BE2C (cell line): ENCODE results near the gene JPH3.

Source experiments
- DNase-seq: peaks from one replicate; pipeline ENCODE4 v3.0.0-alpha.2; 2020
- H3K27me3 ChIP-seq: fragments of 250-450 bp; sonication (Bioruptor Pico); 2 replicates; pipeline ENCODE4 v1.5.1; 2020; ENCODE audit warnings: mild to moderate bottlenecking
- H3K36me3 ChIP-seq: fragments of 250-450 bp; sonication (Bioruptor Pico); 2 replicates; pipeline ENCODE4 v1.5.1; 2020; ENCODE audit warnings: mild to moderate bottlenecking
- H3K4me1 ChIP-seq: fragments of 250-450 bp; sonication (Bioruptor Pico); 2 replicates; pipeline ENCODE4 v1.5.1; 2020
- H3K4me3 ChIP-seq: 2 replicates; pipeline ENCODE4 v1.5.1; 2011; ENCODE audit warnings: low read depth, low read length
- H3K9me3 ChIP-seq: fragments of 250-450 bp; sonication (Bioruptor Pico); 2 replicates; pipeline ENCODE4 v1.5.1; 2020
- TF ChIP-seq, protein P1 (sequence below): IDR thresholded peaks from 2 replicates; pipeline ENCODE4 v1.5.1; 2012; ENCODE audit warnings: mild to moderate bottlenecking, low read depth, low read length

The JPH3 gene

DNA sequence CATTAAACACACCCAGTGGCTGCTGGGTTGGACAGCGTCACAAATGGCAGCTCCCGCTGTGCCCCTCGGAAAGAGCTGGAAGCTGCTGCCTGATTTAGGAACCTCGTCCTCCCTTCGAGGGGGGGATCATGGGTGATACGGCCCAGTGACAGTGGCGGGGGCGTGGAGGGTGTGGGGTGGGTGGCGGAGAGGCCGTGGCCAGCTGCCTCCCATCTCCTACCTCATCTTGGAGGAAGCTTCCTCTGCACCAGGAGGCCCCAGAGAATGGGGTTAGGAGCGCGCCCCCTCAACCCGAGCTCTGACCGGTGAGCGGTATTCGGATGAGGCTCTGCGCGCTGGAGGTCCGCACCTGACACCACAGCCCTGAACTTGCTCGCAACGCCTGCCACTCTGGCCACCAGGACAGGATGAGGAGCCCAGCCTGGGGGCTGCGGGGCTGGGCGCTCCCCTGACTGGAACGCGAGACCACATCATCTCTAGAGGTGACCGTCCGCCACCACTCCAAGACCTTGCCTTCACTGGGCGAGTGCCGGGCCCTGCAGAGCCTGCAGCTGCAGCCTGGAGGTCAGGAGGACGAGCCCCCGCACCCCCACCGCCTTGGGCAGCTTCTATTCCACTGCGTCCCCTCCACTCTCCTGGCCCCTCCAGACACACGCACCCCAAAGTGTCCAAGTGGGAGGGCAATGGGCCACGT is 82.5 kb downstream of the JPH3 start:
- no peaks in the 10 kb centered on the region for H3K36me3 ChIP-seq
- TF ChIP-seq, protein P1, sequence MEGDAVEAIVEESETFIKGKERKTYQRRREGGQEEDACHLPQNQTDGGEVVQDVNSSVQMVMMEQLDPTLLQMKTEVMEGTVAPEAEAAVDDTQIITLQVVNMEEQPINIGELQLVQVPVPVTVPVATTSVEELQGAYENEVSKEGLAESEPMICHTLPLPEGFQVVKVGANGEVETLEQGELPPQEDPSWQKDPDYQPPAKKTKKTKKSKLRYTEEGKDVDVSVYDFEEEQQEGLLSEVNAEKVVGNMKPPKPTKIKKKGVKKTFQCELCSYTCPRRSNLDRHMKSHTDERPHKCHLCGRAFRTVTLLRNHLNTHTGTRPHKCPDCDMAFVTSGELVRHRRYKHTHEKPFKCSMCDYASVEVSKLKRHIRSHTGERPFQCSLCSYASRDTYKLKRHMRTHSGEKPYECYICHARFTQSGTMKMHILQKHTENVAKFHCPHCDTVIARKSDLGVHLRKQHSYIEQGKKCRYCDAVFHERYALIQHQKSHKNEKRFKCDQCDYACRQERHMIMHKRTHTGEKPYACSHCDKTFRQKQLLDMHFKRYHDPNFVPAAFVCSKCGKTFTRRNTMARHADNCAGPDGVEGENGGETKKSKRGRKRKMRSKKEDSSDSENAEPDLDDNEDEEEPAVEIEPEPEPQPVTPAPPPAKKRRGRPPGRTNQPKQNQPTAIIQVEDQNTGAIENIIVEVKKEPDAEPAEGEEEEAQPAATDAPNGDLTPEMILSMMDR: no peak
- H3K9me3 ChIP-seq: no peaks in the 10 kb centered on the region
- H3K4me3 ChIP-seq: no peak overlapping the region
- no peak for DNase-seq
- H3K27me3 ChIP-seq: no peaks in the 10 kb centered on the region
- no peaks in the 10 kb centered on the region for H3K4me1 ChIP-seq

DNA sequence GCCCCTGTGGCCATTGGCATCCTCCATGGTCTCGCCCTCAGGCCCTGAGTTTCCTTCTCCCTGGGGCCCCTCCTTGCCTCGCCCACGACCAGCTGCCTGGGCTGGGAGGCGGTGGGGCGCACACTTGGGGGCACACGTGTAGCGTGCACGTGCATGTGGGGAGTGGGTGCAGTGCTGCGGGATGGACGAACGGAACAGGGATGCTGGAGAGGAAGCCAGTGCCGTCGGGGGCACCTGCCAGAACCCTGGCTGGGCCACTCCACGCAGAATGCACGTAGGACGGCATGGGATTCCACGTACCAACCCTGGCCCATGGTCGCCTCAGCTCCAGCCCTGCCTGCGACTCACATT is 83.1 kb downstream of the JPH3 start:
- Histone ChIP-seq H3K4me3 (no peak overlapping the region), H3K36me3 (no peaks in the 10 kb centered on the region), H3K4me1 (no peaks in the 10 kb centered on the region), H3K9me3 (no peaks in the 10 kb centered on the region), H3K27me3 (no peaks in the 10 kb centered on the region)
- no peak for DNase-seq
- TF ChIP-seq, protein P1: no peak

DNA sequence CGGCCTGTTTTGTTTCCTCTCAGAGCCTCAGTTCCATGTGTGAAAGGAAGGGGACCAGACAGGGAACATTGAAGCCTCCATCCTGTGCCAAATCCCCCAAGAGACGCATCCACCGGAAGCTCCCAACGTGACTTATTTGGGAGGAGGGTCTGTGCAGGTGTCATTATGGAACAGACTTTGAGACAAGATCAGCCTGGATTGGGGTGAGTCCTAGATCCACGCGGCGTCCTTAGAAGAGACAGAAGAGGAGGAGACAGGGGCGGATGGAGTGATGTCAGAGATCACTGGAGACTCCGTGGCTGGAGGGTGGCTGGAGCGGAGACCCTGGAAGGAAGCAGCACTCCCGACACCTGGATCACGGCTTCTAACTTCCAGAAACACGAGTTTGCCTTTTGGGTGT is 83.5 kb downstream of the JPH3 start:
- no peaks in the 10 kb centered on the region for H3K9me3 ChIP-seq
- no peaks in the 10 kb centered on the region for H3K4me1 ChIP-seq
- TF ChIP-seq, protein P1: no peak
- no peaks in the 10 kb centered on the region for H3K36me3 ChIP-seq
- no peak for DNase-seq
- H3K4me3 ChIP-seq: no peak overlapping the region
- H3K27me3 ChIP-seq: no peaks in the 10 kb centered on the region

DNA sequence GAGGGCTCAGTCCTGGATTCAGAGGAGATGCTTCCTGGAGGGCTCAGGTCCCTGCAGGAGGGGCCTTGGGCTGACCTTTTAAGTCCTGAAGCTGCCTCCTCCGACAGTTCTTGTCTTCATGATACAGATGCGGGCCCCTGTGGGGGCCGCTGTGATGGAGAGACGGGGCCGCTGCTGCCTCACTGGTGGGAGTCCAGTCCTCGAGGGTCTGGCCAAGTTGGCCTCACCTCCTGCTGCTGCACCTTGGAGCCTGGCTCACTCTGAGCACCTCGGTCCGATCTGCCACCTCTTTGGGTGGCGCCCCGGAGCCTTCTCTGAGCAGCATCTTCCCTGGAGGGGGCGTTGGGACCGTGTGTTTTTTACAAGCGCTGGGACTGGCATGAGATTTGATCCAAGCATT is 84.4 kb downstream of the JPH3 start:
- TF ChIP-seq, protein P1: no peak
- no peaks in the 10 kb centered on the region for H3K4me1 ChIP-seq

DNA sequence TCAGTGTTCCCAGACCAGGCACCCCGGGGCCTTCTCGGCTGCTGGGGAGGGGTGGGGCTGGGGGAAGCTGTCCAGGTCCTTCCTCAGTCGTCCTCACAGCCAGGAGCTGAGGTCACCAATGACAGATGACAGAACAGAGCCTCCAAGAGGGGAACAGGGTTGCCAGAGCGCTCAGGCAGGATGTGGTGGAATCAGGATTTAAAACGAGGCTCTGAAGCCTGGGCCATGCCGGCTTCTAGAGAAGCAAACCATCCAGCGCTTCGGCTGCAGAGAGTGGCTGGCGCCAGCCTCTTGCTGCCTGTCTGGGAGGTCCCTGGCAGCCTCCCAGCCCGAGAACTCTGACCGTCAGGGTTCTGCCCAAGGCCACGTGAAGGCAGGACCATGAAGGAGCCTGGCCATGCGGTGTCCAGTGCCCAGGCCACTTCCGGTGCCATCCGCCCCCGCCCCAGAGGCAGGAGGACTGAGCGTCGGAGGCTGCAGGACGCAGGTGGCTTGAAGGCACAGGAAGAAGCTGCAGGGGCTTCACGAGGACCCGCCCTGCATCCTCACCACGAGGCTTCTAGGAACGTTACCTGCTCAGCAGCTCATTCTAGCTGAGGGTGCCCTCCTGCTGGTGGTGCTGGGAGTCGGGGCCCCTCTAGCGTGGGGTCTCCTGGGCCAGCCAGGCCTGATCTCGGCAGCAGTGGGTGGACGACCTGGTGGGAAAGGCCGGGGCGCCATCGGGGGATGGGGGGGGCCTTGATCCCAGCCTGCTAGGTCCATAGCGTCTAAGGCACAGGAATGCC is 85.0 kb downstream of the JPH3 start:
- H3K9me3 ChIP-seq: no peaks in the 10 kb centered on the region
- no peak overlapping the region for H3K4me3 ChIP-seq
- TF ChIP-seq, protein P1: no peak
- H3K27me3 ChIP-seq: no peaks in the 10 kb centered on the region
- no peaks in the 10 kb centered on the region for H3K36me3 ChIP-seq
- DNase-seq: peak; percentile 56
- no peaks in the 10 kb centered on the region for H3K4me1 ChIP-seq

More for the DNA sequence above, 84.4 kb downstream of the JPH3 start:
- no peak overlapping the region for H3K4me3 ChIP-seq
- no peaks in the 10 kb centered on the region for H3K36me3 ChIP-seq
- no peaks in the 10 kb centered on the region for H3K9me3 ChIP-seq
- no peak for DNase-seq
- no peaks in the 10 kb centered on the region for H3K27me3 ChIP-seq

DNA sequence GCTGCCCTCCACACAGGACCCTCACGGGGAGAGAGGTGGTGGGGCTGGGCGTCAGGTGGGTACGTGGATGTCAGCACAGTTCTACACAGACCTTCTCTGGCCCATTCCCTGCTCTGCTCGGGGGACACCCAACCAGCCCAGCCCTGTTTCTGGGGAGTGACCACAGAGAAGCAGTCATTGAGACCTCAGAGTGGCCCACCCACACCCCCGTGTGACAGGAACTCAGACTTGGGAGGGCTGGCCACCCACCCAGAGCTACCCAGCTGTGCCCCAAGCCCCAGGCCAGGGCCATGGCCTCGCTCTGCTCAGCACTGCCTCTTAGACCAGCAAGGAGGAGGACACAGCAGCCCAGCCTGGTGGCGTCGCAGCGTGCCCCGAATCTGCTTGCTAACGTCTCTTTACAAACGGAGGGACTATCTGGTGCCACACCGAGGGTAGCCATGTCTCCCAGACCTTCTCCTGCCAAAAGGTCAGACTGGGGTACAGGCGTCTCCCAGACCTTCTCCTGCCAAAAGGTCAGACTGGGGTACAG is 85.8 kb downstream of the JPH3 start:
- Histone ChIP-seq H3K36me3 (no peaks in the 10 kb centered on the region), H3K4me1 (no peaks in the 10 kb centered on the region), H3K27me3 (no peaks in the 10 kb centered on the region), H3K4me3 (no peak overlapping the region), H3K9me3 (no peaks in the 10 kb centered on the region)
- TF ChIP-seq, protein P1: no peak
- DNase-seq: no peak
